Fibroblast of skin of right quadriceps (primary cell): Measurements from ENCODE around the gene TPRA1.

ENCODE experiments used
- DNase-seq: peaks from one replicate; pipeline ENCODE4 v3.0.0-alpha.2; 2013

The TPRA1 gene

DNA sequence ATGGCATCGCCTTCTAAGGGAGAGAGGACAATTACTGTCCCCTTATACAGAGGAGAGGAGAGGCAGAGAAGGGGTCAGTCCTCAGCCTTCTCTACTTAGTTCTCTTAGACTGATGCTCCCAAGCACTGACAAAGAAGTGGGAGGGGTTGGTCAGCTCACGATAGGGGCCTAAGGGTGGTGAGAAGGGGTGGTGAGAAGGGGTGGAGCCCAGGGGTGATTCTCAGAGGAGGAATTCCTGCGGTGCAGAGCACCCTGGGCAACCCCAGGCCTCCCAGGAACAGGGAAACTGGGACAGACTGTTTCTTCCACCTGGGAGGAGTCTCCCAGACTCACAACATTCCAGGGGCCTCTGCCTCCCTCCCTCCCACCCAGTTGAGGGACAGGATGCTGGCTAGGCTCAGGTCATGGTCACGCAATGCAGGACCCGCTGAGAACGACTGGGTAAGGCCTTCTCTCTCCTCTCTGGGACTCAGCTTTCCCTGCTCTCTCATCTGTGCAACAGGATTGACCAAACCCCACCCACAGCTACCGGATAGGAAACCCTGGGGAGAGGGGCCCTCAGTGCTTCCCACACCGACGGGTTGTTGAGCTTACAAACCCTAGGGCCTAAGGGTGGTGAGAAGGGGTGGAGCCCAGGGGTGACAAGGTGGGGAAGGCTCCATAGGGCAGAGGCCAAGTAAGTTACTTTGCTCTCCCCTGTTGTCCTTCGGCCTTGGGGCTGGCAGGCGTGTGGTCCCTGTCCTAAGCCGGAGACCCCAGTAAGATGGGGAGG, 1.5 kb downstream of the TPRA1 start:
- DNase-seq = peak; percentile 68

DNA sequence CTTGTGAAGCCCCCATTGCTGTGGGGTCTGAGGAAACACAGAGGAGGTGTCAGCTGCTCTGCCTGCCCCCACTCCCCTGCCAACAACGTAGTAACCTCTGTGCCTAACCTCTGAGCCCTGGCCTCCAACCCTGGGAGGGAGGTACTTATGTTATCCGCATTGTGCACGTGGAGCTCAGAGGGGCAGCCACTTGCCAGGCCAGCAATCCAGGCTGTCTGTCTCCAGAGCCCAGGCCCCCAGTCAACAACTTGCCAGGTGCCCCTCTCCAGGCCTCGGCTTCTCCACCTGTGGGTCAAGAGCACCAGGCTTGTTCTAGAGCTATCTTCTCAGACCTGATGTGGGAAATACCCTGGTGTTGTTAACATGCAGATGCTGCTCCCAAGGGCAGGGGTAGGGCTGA, 2.7 kb downstream of the TPRA1 start:
- no peak for DNase-seq

DNA sequence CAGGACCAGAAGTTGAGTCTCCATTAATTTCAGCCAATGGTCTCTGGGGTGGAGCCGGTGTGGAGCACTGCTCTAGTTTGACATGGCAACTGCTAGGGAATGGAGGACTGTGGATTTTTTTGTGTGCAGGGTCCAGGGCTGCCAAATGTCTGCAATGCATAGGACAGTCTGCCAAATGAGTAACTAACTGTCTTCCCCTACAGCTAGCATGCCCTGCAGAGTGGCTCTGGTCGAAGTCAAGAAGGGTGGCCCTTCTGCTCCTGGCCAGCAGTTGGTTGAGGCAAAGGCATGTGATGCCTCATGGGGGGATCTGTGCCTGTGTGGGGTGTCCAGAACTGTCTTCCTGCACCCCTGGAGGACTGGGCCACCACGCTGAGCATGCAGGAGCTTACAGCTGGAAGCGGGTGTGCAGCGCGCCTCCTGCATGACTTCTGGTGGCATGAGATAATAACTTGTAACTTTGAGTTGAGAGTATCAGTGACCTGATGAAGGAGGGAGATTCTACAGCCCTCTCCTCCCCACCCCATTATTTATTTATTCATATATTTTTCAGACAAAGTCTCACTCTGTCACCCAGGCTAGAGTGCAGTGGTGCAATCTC, 4.6 kb downstream of the TPRA1 start:
- DNase-seq = no peak

DNA sequence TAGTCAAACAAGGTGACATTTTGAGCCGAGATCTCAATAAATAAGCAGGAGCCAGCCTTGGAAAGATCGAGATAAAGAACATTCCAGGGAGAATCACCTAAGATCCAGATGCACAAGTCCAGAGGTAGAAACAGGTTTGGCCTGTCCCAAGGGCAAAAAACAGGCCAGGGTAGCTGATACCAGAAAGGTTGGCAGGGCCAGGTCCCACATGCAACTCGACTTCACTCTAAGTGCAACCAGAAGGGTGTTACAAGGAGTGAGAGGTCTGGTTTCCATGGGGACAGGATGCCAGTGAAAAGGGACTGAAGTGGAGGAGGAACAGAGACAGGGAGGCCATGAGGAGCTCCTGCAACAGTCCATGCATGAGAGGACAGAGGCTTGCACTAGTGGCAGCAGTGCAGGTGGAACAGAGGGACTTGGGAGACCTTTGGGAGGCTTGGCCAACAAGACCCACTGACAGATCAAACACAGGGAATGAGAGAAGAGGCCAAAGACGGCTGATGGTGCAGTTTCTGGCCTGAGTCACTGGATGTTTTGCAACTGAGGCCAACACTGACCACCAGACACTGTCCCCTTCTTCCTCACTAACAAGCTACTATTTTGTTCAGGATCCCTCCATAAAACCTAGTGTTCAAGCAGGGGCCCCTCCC, 5.2 kb downstream of the TPRA1 start:
- no peak for DNase-seq

DNA sequence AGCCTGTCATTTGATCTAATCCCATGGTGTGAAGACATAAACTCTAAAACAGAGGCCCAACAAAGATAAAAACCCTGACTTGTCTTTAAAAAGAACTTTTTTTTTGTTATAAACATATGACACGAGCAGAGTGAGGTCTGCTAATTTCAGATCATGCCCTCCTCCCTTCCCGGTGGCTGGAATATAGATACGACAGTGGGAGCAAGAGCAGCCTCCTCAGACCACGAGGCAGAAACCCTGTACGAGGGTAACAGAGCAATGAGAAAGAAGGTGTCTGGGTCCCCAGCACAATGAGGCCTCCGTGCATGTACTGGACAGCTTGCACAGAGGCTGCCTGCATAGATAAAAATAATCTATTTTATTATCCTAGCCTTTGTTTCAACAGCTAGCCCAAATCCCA, 5.8 kb downstream of the TPRA1 start:
- DNase-seq = no peak

DNA sequence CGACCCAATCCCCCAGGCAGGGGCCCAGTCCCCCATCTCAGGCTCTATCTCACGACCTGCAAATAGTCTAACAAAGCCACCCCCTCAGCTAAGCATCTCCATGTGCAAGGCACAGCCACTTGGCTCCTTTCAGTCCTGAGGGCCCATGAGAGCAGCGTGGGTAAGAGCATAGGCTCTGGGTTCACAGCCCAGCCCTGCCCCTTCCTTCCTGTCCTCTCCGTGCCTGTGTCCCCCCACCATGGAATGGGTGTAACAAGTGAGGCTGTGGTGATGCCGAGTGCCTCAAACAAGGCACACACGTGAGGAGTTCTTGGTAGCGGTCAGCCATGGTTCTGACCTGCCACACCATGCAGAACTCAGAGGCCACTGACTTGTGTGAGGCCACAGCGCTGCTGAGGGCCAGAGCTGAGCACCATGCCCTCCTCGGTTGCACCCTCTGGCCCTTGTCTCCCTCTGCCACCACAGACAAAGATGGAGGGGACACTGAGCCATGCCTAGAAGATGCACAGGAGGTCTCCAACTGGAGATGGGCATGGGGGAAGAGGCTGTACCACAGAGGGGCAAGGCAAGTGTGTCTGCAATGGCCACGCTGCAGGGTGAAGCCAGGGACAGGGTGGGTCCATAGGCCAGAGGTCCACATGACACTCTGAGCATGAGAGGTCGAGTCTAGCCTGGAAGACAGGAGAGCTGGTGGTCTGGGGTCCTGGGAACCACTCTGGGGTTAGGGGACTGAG, 10.0 kb downstream of the TPRA1 start:
- no peak for DNase-seq

DNA sequence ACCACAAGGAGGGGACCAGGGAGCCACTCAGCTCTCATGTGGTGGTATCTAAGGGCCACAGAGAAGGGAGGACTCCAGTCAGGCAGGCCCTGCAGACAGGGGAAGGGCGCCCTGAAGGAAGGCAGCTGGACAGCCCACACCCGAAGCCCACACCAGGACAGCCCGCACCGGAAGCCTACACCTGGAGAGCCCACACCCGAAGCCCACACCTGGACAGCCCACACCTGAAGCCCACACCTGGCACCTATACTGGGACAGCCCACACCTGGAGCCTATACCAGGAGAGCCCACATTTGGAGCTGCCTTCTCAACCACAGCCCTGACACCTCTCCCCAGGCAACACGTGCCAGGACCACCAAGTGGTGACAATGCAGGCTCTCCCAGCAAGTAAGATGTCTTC, 11.7 kb downstream of the TPRA1 start:
- no peak for DNase-seq

DNA sequence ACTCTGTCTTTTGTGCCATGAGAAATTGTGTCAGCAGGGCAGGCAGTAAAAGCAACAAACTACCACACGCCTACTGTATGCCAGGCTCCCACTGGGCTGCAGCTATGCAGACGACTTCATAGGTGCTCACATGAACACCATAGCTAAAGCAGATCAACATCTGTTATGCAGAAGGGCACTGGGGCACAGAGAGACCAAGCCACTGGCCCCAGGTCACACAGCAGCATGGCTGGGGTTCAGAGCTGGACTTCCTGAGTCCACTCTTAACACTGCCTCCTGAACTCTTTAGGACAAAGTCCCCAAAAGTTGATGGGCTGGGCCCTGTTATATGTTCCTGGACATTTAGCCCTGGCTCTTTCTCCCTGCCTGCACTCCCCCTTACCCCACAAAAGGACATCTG, 12.4 kb downstream of the TPRA1 start:
- no peak for DNase-seq

DNA sequence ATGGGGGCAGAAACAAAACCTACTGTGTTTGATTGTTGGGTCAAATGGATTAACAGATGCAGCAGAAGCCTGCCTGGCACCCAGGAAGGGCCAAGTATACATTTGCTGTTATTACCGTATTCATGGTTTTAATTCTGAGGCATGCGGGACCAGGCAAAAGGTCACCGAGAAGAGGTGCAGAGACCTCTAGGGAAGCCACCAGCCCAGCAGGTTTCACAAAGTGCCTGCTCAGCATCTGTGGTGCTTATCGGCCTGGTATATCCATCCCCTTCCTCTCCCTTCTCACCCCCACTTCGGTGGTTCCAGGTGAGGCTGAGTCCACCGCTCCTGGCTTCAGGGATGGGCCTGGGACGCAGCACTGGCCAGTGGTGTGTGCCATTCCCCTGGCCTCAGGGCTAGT, 13.1 kb downstream of the TPRA1 start:
- DNase-seq = no peak

DNA sequence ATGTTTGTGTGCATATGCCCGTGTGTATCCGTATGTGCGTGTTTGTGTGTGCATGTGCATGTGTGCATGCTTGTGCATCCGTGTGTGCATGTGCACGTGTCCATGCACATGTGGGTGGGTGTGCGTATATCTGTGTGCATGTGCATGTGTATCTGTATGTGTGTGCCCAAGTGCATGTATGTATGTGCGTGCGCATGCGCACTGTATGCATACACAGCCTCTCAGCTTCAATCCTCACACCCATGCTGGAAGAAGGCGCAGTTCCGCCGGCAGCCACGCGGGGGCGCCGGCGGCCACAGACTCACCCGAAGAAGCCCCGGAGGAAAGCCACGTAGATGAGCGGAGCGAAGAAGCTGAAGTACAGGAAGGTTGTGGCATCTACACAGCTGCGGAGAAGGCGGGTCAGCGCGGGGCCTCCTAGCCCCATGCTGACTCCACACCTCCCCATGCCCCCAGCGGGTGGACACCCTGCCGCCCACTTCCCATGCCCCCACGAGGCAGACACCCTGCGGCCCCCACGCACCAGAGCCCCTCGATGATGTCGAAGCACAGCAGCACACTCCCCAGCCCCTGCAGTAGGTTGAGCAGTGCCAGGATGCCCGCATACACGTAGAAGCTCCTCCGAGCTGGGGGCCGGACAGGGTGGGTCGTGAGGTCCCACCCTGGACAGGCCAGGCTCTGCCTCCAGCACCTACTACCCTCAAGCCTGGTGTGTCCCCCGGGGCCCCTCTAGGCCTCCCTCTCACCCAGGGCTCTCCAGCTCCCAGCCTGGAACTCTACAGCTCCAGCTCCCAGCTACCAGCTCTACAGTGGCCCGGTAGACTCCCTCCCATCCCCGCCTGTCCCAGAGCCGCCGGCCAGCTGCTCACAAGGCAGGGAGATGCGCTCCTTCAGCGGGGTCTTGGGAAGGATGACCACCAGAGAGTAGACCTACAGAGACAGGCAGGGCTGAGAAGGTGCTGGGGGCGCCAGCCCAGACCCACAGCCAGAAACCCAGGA, 15.4 kb downstream of the TPRA1 start:
- DNase-seq = peak; percentile 89

DNA sequence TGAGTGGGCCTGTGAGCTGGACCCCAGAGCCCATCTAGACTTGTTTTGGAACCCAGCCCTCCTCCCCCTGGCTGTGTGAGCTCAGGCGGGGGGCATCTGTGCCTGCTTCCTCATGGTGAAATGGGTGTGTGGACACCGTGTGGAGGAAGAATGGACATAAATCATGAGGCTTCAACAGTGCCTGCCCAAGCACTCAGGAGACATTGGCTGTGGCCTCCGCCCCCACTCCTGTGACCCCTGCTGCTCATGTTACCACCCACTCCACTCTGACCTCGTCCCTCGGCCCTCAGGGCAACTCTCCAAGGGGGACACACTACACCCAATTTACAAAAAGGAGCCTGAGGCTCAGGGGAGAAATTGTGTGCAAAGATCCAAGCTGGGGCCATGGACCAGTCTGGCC, 16.6 kb downstream of the TPRA1 start:
- DNase-seq = no peak

DNA sequence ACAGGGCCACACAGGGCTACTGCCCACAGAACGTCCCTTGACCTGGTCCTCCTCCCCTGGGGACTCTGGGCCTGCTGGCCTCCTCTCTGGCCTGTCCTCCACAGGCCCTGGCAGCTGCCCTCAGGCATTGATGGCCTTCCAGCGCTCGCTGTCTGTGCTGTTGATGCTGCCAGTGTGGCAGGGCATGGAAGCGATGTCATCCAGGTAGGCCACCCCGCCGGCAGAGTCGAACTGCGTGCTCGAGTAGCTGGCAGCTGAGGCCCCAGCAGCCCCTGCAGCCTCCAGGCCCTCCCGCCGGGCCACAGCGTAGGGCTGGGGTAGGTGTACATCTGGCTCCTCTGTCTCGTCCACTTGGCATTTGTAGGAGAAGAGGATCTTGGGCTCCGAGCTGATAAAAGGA, 17.1 kb downstream of the TPRA1 start:
- no peak for DNase-seq

DNA sequence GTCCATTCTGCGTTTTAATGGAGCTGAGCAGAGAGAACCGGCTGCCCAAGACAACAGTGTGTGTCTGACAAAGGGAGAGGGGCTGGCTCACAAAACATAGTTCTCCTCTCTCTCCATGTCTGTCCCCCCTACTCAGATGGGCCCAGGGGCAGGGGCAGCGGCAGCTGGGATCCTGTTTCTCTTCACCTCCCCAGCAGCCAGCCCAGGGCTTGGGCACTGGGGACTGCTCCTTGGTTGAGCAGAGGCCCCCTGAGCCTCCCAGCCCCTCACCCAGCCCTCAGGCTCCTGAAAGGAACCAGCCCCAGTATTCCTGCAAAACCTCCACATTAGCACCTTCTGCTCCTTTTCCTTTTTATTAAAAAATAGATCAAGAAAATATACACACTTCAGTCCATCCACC, 17.8 kb downstream of the TPRA1 start:
- no peak for DNase-seq

DNA sequence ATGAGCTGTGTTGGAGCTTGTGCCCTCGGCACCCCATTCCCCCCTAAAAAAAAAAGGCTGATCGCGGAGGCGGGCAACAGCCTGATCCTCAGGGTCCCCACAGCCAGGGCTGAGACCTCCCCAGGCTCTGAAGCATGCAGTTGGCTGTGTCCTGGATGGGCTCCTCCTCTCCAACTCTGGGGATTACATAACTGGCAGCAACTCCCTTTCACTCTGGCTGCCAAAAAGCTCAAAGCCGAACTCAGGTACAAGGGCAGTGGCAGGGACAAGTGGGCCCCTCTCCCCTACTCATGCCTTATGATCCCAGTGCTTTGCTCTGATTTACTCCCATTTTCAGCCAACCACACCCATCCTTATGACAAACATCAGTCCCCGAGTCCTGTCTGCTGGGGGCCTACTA, 18.3 kb downstream of the TPRA1 start:
- DNase-seq = no peak

DNA sequence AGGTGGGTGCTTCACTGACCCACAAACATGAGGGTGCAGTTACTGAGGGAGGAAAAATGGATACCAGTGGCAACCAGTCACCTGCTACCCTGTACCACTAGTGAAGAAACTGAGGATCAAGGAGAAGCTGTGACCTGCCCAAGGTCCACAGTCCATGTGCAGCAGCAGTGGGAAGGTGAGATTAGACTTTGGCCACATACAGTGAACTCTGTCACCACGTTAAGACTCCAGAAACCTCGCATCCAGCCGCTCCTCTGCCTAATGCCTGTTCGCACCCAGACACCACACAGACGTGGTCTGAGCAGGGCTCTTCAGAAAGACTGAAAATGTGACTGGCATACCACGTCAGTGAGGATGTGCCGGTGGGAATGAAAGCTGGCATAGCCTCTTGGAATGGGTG, 20.0 kb downstream of the TPRA1 start:
- no peak for DNase-seq

DNA sequence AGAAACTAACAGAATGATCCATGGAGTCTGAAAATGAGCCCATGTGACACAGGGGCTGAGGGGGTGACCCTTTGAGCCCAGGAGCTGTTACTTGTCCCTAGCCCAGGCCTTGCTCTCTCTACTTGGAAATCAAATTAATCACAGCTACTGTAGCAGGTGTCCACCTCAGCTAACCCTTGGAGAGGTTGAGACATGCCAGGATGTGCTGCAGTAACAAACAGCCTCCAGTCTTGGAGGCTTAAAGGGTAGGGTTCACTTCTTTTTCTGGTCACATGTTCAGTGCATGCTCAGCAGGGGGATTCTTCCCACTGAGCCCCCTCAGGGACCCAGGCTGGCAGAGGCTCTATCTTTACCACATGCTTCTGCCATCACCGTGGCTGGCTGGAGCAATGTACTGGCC, 21.4 kb downstream of the TPRA1 start:
- DNase-seq = no peak

DNA sequence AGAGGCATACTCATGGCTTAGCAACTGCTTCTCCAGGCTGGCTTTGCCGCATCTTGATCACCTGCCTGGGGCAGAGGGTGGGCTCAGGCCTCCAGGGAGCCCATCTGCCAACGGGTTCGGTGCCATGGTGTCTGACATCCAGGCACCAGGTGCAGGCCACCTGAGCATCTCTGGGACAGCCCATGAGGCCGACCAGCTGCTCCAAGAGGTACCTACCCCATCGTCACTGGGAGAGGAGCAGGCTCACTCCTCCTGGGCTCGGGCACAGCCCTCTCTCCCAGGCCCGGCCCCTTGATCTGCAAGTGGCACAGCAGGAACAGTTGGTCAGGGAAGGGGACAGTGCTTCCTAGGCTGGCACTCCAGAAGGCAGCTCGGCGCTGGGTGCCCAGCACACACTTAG, 21.9 kb downstream of the TPRA1 start:
- DNase-seq = no peak

DNA sequence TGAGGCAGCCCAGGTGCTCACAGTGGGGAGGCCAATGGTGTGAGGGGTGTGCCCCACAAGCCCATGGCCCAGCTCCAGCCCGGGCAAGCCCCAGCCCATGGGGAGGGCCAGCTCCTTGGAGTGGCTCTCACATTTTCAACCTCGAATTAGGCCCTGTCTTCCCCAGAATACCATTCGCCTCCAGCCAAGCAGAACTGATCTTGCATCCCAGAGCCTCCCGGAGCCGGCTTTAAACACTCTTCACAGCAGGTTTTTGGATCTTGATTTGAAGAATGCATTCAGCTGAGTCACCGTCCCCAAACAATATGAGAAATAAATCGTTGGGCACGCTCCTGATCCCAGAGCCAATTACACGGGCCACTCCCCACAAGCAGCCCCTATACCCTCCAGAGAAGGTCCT, 23.7 kb downstream of the TPRA1 start:
- no peak for DNase-seq

DNA sequence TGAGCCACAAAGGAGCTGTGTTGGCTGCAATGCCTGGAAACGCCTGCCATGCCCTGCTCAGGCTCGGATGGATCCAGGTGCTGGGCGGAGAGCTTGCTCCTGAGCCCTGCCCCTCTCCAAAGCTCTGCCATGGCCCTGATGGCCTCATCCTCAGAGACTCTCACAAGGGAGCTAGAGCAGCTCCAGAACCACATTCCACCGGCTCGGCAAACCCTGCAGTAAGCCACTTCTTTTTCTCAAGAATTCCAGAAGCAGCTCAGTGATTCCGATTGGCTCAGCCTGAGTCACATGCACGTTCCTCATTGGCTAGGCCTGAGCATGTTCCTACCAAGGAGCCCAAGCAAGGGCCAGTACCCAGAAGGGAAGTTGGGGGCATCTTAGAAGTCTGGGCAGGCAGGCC, 24.8 kb downstream of the TPRA1 start:
- no peak for DNase-seq

DNA sequence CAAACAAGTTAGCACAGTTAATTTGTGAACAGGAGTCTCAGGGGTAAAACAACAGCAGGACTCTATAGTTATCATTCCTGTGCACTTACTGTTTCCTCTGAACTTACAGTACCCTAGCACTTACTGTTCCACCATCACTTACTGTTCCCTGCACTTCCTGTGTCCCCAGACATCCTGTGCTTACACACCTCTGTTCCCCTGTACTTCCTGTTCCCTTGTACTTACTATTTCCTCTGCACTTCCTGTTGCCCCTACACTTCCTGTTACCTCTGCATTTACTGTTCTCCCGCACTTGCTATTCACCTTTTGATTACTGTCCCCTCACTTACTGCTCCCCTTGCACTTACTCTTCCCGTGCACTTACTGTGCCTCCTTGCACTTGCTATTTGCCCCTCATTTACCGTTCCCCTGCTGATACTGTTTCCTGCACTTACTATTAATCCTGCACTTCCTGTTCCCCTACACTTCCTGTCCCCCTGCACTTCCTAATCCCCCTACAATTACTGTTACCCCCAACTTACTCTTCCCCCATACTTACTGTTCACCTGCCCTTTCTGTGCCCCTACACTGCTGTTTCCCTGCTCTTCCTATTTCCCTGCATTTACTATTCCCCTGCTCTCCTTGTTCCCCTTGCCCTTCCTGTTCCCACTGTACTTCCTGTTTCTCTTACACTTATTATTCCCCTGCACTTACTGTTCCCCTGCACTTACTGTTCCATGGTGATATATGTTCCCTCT, 30.3 kb downstream of the TPRA1 start:
- DNase-seq = no peak

DNA sequence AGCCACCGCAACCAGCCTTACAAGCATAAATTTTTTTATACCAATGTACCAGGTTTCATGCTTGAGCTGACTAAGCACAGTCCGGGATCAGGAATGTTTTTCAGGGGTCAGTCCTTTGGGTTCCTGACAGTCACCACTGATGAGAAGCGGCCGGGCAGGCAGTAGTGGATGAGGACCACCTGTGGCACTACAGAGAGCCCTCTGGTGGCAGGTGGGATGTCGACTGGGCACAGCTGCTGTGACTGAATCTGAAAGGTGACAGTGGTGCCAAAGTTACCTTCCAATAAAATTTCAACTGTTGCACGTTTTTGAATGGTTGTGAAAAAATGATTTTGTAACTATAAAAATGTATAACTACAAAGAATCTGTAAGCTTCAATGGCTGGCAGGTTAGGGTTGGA, 34.0 kb downstream of the TPRA1 start:
- no peak for DNase-seq

DNA sequence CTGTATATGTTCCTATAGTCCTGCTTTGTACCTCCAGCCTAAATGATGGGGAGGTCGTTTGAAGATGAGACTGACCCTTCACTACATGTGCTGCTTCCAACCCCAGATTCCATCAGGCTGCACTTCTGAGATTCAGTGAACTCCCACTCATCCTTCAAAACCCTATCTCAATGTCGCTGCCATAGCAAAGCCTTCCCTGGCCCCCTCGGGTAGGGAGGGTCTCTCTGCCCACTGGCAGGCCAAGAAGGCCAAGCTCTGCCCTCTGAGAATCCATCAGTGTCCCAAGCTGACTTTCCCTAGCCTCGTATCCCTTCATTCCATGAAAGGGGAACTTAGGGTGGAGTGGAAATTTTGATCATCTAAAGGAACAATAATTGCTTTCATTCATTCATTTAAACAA, 35.4 kb downstream of the TPRA1 start:
- no peak for DNase-seq
